SK-N-SH treated with all-trans-retinoic acid at 6 μM for 48 hours (cell line): ENCODE measurements around the gene KCNJ9.

ENCODE experiments used
- ESRRG ChIP-seq: fragments of 250-450 bp; sonication (Bioruptor Pico); IDR thresholded peaks from 2 replicates; pipeline ENCODE4 v1.6.1; 2021; ENCODE audit warnings: mild to moderate bottlenecking
- ISL1 ChIP-seq: fragments of 250-450 bp; sonication (Bioruptor Pico); IDR thresholded peaks from 2 replicates; pipeline ENCODE4 v2.1.2; 2022; ENCODE audit warnings: mild to moderate bottlenecking, moderate library complexity
- PPARA ChIP-seq: fragments of 250-450 bp; sonication (Bioruptor Pico); IDR thresholded peaks from 2 replicates; pipeline ENCODE4 v1.5.0; 2020; ENCODE audit warnings: mild to moderate bottlenecking, borderline replicate concordance
- RARB ChIP-seq: fragments of 250-450 bp; sonication (Bioruptor Pico); IDR thresholded peaks from 2 replicates; pipeline ENCODE4 v1.8.0; 2021; ENCODE audit warnings: mild to moderate bottlenecking, moderate library complexity
- SNAI2 ChIP-seq: fragments of 250-450 bp; sonication (Bioruptor Pico); IDR thresholded peaks from 2 replicates; pipeline ENCODE4 v1.5.0; 2020; ENCODE audit warnings: mild to moderate bottlenecking, moderate library complexity
- ZFP30 ChIP-seq: fragments of 450-650 bp; formaldehyde crosslinking; IDR thresholded peaks from 2 replicates; pipeline ENCODE4 v1.5.0; 2022; ENCODE audit warnings: mild to moderate bottlenecking, moderate library complexity
- ZNF70 ChIP-seq: fragments of 450-650 bp; formaldehyde crosslinking; IDR thresholded peaks from 2 replicates; pipeline ENCODE4 v1.5.0; 2020; ENCODE audit warnings: mild to moderate bottlenecking, moderate library complexity

- no peak for TF ChIP-seq RARB
- no peak for TF ChIP-seq ZFP30 (CRISPR knock-in tag)
- no peak for TF ChIP-seq ESRRG
- no peak for TF ChIP-seq SNAI2 (CRISPR knock-in tag)
- no peak for TF ChIP-seq ZNF70 (CRISPR knock-in tag)
- no peak for TF ChIP-seq PPARA (CRISPR knock-in tag)
- TF ChIP-seq ISL1 (CRISPR knock-in tag), result no peak
Observed at GRCh38 chr1:160133990-160134770, 52.8 kb downstream of the KCNJ9 start.
